ENCODE data around the gene EEF1AKMT4. TPM values are rescaled to one million over a fixed set of nuclear protein-coding genes. Genes with fewer than 3 reads are reported as not detected.

EEF1AKMT4 gene
- total RNA-seq, 1 experiment from 2014 or later, result 10.7 TPM

DNA sequence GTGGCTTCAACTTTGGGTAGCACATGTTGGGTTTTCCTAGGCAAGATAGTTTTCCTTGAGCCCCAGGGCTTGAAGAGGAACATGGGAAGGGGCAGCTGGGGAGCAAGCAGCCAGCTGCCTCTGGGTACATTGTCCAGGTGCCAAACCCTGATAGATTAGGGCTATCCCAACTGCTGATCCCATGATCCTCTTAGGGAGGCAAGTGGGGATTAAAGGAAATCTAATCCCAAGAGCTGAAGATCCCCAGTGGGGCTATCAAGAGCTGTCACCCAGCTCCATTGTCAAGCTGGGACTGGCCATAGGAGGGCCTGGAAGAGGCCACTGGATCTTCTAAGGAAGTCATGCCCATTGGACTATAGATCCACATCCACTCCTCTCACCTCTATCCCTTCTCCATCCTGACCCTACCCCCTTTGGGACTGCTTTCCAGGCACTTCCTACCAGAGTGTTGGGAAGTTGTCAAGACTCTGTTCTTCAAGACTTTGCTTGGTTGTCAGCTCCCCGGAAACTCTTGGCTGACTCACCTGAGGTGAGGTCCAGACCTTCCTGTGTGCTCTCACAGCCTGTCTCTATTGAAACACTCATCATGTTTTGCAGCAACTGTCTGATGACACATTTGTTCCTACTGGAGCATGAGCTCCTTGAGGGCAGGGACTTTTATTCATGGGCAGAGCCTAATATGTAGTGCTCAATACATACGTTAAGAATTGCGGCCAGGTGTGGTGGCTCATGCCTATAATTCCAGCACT lies 6.0 kb downstream of the EEF1AKMT4 start:
- in situ Hi-C loops (cut with HindIII; ENCODE audit: low pct_unique_long_range_greater_than_20kb, low sequenced_read_pairs), result no loop called here
- CTCF ChIA-PET, result no interaction called here
- no peak for DNase-seq (ENCODE audit: low read depth, low spot score)
- intact Hi-C loops (cut with micrococcal nuclease; ENCODE audit: unreplicated experiment), result no loop called here
- TF ChIP-seq SIN3A (IDR thresholded peaks at IDR 0.05; ENCODE audit: borderline replicate concordance, insufficient read depth, low read depth, low read length) (no peak), POLR2AphosphoS5 (IDR thresholded peaks at IDR 0.05; ENCODE audit: low read depth, low read length) (no peak), TCF7L2 (IDR thresholded peaks at IDR 0.05; ENCODE audit: low read depth, low read length) (no peak)
- TF ChIP-seq, protein P1, sequence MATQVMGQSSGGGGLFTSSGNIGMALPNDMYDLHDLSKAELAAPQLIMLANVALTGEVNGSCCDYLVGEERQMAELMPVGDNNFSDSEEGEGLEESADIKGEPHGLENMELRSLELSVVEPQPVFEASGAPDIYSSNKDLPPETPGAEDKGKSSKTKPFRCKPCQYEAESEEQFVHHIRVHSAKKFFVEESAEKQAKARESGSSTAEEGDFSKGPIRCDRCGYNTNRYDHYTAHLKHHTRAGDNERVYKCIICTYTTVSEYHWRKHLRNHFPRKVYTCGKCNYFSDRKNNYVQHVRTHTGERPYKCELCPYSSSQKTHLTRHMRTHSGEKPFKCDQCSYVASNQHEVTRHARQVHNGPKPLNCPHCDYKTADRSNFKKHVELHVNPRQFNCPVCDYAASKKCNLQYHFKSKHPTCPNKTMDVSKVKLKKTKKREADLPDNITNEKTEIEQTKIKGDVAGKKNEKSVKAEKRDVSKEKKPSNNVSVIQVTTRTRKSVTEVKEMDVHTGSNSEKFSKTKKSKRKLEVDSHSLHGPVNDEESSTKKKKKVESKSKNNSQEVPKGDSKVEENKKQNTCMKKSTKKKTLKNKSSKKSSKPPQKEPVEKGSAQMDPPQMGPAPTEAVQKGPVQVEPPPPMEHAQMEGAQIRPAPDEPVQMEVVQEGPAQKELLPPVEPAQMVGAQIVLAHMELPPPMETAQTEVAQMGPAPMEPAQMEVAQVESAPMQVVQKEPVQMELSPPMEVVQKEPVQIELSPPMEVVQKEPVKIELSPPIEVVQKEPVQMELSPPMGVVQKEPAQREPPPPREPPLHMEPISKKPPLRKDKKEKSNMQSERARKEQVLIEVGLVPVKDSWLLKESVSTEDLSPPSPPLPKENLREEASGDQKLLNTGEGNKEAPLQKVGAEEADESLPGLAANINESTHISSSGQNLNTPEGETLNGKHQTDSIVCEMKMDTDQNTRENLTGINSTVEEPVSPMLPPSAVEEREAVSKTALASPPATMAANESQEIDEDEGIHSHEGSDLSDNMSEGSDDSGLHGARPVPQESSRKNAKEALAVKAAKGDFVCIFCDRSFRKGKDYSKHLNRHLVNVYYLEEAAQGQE (IDR thresholded peaks at IDR 0.05; ENCODE audit: insufficient read depth in 1 of 2, low read depth in 2 of 2, low read length in 1 of 2), result no peak
- TF ChIP-seq, protein P2, sequence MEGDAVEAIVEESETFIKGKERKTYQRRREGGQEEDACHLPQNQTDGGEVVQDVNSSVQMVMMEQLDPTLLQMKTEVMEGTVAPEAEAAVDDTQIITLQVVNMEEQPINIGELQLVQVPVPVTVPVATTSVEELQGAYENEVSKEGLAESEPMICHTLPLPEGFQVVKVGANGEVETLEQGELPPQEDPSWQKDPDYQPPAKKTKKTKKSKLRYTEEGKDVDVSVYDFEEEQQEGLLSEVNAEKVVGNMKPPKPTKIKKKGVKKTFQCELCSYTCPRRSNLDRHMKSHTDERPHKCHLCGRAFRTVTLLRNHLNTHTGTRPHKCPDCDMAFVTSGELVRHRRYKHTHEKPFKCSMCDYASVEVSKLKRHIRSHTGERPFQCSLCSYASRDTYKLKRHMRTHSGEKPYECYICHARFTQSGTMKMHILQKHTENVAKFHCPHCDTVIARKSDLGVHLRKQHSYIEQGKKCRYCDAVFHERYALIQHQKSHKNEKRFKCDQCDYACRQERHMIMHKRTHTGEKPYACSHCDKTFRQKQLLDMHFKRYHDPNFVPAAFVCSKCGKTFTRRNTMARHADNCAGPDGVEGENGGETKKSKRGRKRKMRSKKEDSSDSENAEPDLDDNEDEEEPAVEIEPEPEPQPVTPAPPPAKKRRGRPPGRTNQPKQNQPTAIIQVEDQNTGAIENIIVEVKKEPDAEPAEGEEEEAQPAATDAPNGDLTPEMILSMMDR (IDR thresholded peaks at IDR 0.05), result no peak
- no peak overlapping the region for H3K4me3 ChIP-seq (ENCODE audit: low read depth in 2 of 2, low read length in 2 of 2)
- POLR2A ChIA-PET, result no interaction called here
- H3K27ac ChIP-seq (ENCODE audit: low read length), result no peak overlapping the region
- no peaks in the 10 kb centered on the region; the same call in 1 of the 2 replicates for H3K27me3 ChIP-seq (ENCODE audit: control insufficient read depth, insufficient read depth, low read length)
- no peaks in the 10 kb centered on the region for H3K9me3 ChIP-seq (ENCODE audit: control insufficient read depth, insufficient read depth, low read depth, low read length)
- ATAC-seq, result no peak
- no TSS peak for BruUV-seq (replicated peaks)
- H3K36me3 ChIP-seq (ENCODE audit: control insufficient read depth, insufficient read depth, low read length), result no peaks in the 10 kb centered on the region
- 0 out of 2 replicates have a peak, but pooled peaks cover 4% of the 10 kb centered on the region for H3K4me1 ChIP-seq (ENCODE audit: control insufficient read depth, insufficient read depth, low read length)

DNA sequence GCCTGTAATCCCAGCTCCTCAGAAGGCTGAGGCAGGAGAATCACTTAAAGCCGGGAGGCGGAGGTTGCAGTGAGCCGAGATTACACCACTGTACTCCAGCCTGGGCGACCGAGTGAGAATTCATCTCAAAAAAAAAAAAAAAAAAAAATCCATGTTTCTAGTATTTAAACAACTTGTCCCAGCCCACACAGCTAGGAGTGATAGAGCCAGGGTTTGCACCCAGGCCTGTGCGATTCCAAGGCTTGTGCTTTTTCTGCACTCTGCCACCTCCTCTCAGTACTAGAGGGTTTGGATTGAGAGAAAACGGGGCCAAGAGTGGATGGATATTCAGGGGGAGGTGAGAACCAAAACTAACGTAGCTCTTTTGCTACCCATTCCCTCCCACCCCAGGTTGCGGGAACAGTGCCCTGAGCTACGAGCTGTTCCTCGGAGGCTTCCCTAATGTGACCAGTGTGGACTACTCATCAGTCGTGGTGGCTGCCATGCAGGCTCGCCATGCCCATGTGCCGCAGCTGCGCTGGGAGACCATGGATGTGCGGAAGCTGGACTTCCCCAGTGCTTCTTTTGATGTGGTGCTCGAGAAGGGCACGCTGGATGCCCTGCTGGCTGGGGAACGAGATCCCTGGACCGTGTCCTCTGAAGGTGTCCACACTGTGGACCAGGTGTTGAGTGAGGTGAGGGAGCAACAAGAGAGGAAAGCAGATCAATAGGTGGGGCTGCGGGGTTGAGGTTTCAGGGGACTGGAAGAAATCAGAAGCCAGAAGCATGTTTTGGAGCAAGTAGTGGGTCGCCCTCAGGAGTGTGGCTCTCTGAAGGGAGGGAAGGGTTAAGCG lies 7.8 kb downstream of the EEF1AKMT4 start:
- BruUV-seq (replicated peaks), result no TSS peak
- DNase-seq (ENCODE audit: low read depth, low spot score) (no peak), ATAC-seq (no peak)
- CTCF ChIA-PET, result interaction anchor here (0.7 kb wide), 1 partner anchor 15 kb away, joined by 5 read pairs; no protein-coding TSS in a partner anchor
- Histone ChIP-seq H3K36me3 (ENCODE audit: control insufficient read depth, insufficient read depth, low read length) (no peaks in the 10 kb centered on the region), H3K9me3 (ENCODE audit: control insufficient read depth, insufficient read depth, low read depth, low read length) (no peaks in the 10 kb centered on the region), H3K27me3 (ENCODE audit: control insufficient read depth, insufficient read depth, low read length) (no peaks in the 10 kb centered on the region; the same call in 1 of the 2 replicates), H3K4me1 (ENCODE audit: control insufficient read depth, insufficient read depth, low read length) (0 out of 2 replicates have a peak, but pooled peaks cover 4% of the 10 kb centered on the region), H3K4me3 (ENCODE audit: low read depth in 2 of 2, low read length in 2 of 2) (no peak overlapping the region), H3K27ac (ENCODE audit: low read length) (no peak overlapping the region)
- in situ Hi-C loops (cut with HindIII; ENCODE audit: low pct_unique_long_range_greater_than_20kb, low sequenced_read_pairs), result no loop called here
- POLR2A ChIA-PET, result no interaction called here
- intact Hi-C loops (cut with micrococcal nuclease; ENCODE audit: unreplicated experiment), result no loop called here
- TF ChIP-seq, protein P2 (IDR thresholded peaks at IDR 0.05), result no peak
- TF ChIP-seq, protein P1 (IDR thresholded peaks at IDR 0.05; ENCODE audit: insufficient read depth in 1 of 2, low read depth in 2 of 2, low read length in 1 of 2), result no peak
- TF ChIP-seq POLR2AphosphoS5 (IDR thresholded peaks at IDR 0.05; ENCODE audit: low read depth, low read length) (no peak), TCF7L2 (IDR thresholded peaks at IDR 0.05; ENCODE audit: low read depth, low read length) (no peak), SIN3A (IDR thresholded peaks at IDR 0.05; ENCODE audit: borderline replicate concordance, insufficient read depth, low read depth, low read length) (no peak)
